ENCODE data around the gene ADK.

DNA sequence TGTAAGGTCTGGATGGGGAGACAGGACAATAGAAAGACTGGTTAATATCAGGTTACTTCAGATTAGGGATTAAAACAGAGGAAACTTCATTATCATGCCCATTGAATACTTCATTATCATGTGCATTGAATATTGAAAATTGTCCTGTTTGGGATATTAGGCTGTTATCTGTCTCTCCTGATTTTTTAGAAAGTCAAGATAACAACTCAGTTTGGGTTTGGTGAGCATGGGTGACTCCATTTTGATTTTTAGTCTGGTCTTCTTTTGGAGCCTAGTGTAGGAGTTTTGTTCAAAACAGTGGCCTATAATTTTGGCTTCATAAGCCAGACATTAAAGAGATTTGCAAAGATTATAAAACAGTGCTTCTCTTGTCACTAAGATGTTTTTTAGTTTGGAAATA is 95.5 kb downstream of the ADK start:
- TF ChIP-seq TAF1 (IDR thresholded peaks at IDR 0.05; ENCODE audit: borderline replicate concordance, insufficient read depth, low read length) (no peak), POLR2AphosphoS5 (IDR thresholded peaks at IDR 0.05; ENCODE audit: low read depth, low read length) (no peak)
- TF ChIP-seq, protein P1, sequence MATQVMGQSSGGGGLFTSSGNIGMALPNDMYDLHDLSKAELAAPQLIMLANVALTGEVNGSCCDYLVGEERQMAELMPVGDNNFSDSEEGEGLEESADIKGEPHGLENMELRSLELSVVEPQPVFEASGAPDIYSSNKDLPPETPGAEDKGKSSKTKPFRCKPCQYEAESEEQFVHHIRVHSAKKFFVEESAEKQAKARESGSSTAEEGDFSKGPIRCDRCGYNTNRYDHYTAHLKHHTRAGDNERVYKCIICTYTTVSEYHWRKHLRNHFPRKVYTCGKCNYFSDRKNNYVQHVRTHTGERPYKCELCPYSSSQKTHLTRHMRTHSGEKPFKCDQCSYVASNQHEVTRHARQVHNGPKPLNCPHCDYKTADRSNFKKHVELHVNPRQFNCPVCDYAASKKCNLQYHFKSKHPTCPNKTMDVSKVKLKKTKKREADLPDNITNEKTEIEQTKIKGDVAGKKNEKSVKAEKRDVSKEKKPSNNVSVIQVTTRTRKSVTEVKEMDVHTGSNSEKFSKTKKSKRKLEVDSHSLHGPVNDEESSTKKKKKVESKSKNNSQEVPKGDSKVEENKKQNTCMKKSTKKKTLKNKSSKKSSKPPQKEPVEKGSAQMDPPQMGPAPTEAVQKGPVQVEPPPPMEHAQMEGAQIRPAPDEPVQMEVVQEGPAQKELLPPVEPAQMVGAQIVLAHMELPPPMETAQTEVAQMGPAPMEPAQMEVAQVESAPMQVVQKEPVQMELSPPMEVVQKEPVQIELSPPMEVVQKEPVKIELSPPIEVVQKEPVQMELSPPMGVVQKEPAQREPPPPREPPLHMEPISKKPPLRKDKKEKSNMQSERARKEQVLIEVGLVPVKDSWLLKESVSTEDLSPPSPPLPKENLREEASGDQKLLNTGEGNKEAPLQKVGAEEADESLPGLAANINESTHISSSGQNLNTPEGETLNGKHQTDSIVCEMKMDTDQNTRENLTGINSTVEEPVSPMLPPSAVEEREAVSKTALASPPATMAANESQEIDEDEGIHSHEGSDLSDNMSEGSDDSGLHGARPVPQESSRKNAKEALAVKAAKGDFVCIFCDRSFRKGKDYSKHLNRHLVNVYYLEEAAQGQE (IDR thresholded peaks at IDR 0.05; ENCODE audit: insufficient read depth in 1 of 2, low read depth in 2 of 2, low read length in 2 of 2) = no peak
